CD4-positive, alpha-beta T cell treated with Interleukin-15 for 1 hour (primary cell): ENCODE data around the gene GHSR.

Source experiments
- DNase-seq: peaks from one replicate; pipeline ENCODE4 v3.0.0-alpha.2; 2020

GHSR gene

GRCh38 chr3:172415323-172415722 lies 32.9 kb downstream of the GHSR start:
- no peak for DNase-seq

- DNase-seq: no peak
Measured at GRCh38 chr3:172411478-172411947, 36.7 kb downstream of the GHSR start.

- no peak for DNase-seq
Measured at GRCh38 chr3:172410702-172411477, 37.4 kb downstream of the GHSR start.

DNA sequence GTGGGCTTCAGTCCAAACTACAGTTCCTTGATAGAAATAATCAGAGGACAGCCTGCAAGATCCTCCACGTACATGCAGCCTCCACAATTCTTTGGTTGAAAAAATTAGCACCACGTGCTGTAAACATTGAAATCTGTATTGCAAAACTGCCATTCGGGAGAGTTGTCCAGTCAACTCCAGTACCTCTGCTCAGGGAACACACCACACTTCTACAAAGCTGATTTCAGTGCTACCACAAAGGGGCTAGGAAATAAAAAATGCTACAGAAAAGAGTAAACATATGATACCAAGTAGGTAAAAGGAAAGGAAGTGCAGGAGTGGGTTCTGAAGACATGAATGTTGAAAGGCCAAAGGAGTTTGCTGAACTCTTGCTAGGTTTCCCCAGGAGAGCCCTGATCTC lies 40.4 kb downstream of the GHSR start:
- no peak for DNase-seq

DNA sequence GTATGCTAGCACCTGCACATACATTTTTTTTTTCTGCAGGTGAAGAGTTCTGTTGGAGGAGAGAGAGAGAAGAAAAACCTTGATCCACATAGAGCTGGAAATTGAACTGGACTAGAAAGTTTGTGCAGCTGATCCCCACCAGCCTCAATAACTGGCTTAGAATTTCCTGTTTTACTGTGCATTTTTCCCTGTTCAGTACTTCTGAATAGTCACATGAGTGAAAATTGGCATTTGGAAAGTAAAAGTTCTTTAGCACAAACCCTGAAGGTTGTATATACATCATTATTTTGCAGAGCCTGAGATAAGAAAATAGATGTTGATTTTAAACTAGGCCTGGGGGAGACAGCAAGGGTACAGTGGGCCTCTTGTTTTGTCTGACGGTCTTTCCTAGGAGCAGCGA lies 42.3 kb downstream of the GHSR start:
- DNase-seq: no peak

GRCh38 chr3:172404237-172404962 lies 43.9 kb downstream of the GHSR start:
- DNase-seq: no peak

DNA sequence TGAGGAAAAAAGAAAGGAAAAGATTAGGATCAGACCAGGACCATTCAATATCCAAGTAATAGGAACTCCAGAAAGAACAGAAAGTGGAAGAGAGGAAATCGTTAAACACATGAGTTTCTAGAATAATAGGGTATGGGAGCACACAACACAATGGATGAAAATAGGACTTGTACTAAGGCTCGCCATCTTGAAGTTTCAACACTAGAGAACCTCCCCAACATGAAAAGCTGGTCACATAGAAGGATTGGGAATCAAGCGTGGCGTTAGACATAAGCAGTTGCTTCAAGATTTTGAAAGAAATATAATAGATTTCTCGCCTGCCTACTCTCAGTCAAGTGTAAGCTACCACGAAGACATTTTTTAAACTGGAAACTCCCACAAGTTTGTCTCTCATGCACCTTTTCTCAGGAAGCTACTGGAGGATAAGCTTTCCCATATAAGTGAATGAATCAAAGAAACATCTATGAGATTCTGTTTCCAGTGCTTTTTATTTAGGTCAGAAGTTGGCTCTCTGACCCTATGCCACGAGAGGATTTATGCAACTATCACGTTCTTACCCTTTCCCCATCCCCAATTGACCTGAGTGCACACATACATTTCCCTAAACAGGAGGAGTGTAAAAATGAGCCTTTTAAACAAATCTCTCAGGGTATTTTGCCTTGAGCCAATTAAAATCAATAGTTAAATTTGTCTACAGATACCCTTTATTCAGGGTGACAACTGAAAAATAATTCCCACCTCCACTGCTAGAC lies 45.2 kb downstream of the GHSR start:
- no peak for DNase-seq

DNA sequence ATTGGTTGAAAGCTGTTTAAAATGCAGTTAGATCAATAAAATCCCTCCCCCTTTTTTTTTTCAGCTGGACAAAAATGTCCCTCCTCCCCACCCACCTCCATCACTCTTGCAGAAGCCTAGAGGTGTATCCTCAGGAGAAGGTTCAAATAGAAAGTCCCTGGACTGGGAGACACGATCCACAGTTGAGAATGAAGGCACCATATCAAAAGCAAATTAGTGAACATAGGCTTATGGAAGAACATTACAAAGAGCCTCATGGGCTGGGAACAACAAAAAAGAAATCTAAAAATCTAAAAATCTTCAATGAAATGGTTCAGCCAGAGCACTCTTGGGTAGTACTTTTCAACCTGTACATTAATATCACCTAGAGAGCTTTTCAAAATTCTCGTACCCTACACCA lies 46.2 kb downstream of the GHSR start:
- DNase-seq: no peak

DNA sequence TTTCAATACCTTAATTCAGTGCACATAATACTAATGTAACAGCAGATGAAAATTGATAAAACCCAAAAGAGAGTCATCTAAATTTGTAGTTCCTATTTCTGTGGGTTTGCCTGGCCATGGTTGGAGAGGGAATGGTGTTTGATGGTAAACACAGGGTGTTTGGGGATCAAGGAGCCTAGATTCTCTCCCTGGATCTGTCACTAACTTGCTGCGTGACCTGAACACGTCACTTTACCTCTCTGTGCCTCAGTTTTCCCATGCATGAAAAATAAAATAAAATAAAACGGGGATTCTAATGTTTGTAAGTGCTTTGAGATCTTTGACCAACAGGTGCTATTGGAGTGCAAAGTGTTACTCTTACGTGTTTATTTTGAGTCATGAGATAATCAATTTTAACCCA lies 49.8 kb downstream of the GHSR start:
- no peak for DNase-seq

DNA sequence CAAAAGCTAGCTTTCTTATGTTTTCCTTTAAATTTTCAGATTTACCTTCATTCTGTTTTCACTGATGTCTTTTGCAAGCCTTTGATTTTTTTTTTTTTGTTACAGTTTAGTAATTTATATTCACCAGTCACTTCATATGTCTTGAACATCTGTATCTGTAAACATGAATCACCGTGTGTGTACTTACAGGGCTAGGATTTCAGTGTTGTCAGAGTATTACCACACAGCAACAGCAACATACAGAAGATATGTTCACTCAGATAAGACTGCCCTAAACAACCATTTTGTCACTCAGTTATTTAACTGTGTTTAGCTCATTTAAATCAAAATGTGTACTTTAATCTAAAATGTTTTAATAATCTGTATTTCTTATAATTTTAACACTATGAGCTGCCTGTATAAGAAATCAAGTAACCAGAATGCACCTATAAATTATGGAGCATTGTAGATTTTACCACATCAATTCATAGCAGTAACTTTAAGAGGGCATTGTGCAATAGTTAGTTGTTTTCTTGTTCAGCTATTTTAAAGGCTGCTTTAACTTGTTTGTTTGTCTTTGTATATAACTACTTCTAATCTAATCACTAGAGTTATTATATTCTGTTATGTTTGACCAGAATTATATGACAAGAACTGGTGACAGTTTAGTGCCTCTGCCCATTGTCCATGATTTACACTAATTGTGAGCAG lies 50.4 kb downstream of the GHSR start:
- DNase-seq: no peak

DNA sequence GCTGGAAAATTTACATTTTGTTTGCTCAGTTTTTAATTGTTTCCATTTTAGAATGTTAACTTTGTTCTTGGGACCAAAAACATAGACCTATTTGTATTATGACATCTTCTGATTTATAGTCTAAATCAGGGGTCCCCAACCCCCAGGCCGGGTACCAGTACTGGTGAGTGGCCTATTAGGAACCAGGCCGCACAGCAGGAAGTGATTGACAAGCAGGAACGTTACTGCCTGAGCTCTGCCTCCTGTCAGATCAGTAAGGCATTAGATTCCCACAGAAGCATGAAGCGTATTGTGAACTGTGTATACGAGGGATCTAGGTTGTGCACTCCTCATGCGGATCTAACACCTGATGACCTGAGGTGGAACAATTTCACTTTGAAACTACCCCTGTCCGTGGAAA lies 51.9 kb downstream of the GHSR start:
- no peak for DNase-seq

DNA sequence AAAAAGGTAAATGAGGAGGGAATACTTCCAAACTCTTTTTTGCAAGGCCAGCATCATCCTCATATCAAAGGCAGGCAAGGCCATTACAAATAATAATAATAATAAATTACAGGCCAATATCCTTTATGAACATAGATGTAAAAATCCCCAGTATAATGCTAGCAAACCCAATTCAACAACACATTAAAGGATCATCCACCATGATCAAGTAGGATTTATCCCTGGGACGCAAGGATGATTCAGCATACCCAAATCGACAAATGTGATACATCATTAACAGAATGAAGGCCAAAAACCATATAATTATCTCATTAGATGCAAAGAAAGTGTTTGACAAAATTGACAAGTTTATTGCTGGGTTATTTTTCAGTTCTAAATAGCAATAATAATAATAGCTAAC lies 53.6 kb downstream of the GHSR start:
- no peak for DNase-seq
